H1 (cell line): ENCODE data around the gene C3orf22. TPM values are rescaled to one million over a fixed set of nuclear protein-coding genes. Genes with fewer than 3 reads are reported as not detected.
A peak's percentile ranks its signal among the peaks of the same experiment; 100 is the strongest.

ENCODE experiments used
- CTCF ChIA-PET: fragments of 300-600 bp; sonication (Branson Sonifier 250); formaldehyde crosslinking; loops from one replicate; lab custom pipeline; 2021; ENCODE audit not compliant: partially characterized antibody; lab: Charles Lee
- POLR2A ChIA-PET: fragments of 300-600 bp; sonication (Branson Sonifier 250); formaldehyde crosslinking; loops from one replicate; lab custom pipeline; 2021; ENCODE audit warnings: inconsistent platforms; ENCODE audit not compliant: partially characterized antibody; lab: Charles Lee
- DNase-seq, 2 experiments: peaks; one replicate each; pipeline versions ENCODE4 v3.0.0 to v3.0.0-alpha.2; 2010 to 2022; ENCODE audit warnings: low spot score in 2 of 2, low read depth in 1 of 2, mixed read lengths in 1 of 2
- FAIRE-seq: peaks from 2 replicates; lab custom pipeline; 2011; peaks lifted over from hg19 to GRCh38; lab: Jason Lieb, UNC
- H2AFZ ChIP-seq: 2 replicates; pipeline ENCODE4 v1.8.1; 2012; ENCODE audit warnings: low read length, inconsistent platforms
- H2AK5ac ChIP-seq: 2 replicates; pipeline ENCODE4 v1.6.1; 2013; ENCODE audit warnings: low read depth, low read length
- H2BK120ac ChIP-seq: replicated peaks from 2 replicates; pipeline ENCODE3; 2013; ENCODE audit warnings: low read depth, low read length, inconsistent platforms
- H2BK12ac ChIP-seq: 2 replicates; pipeline ENCODE4 v1.6.1; 2013; ENCODE audit warnings: low read depth, low read length
- H2BK15ac ChIP-seq: 2 replicates; pipeline ENCODE4 v1.6.1; 2013; ENCODE audit warnings: low read length
- H2BK20ac ChIP-seq: 2 replicates; pipeline ENCODE4 v1.6.1; 2013; ENCODE audit warnings: low read length
- H2BK5ac ChIP-seq: 2 replicates; pipeline ENCODE4 v1.6.1; 2013; ENCODE audit warnings: low read depth, low read length
- H3K14ac ChIP-seq: 2 replicates; pipeline ENCODE4 v1.6.1; 2013; ENCODE audit warnings: inconsistent platforms; ENCODE audit not compliant: insufficient read length
- H3K18ac ChIP-seq: 2 replicates; pipeline ENCODE4 v1.6.1; 2013; ENCODE audit warnings: low read length; ENCODE audit errors: extremely low read depth
- H3K23ac ChIP-seq: 2 replicates; pipeline ENCODE4 v1.6.1; 2013; ENCODE audit warnings: inconsistent platforms; ENCODE audit not compliant: insufficient read length
- H3K23me2 ChIP-seq: 2 replicates; pipeline ENCODE4 v1.6.1; 2013; ENCODE audit warnings: low read depth, low read length
- H3K27ac ChIP-seq: 2 replicates; pipeline ENCODE4 v1.6.1; 2011; ENCODE audit warnings: low read depth, low read length, inconsistent platforms
- H3K27me3 ChIP-seq, 4 experiments: replicated peaks in 1 of 4; 1 replicate in 1 of 4; 2 replicates in 3 of 4; pipeline versions ENCODE4 v1.6.1 to v1.8.1; 2011 to 2013; ENCODE audit warnings: low read length in 3 of 4, mild to moderate bottlenecking in 3 of 4, inconsistent platforms in 2 of 4, mixed read lengths in 2 of 4, moderate library complexity in 1 of 4; ENCODE audit not compliant: control insufficient read depth in 3 of 4, insufficient read depth in 3 of 4; ENCODE audit errors: extremely low read depth in 1 of 4
- H3K36me3 ChIP-seq, 4 experiments: 2 replicates each; pipeline versions ENCODE4 v1.6.1 to v1.8.1; 2011 to 2013; ENCODE audit warnings: mild to moderate bottlenecking in 4 of 4, low read length in 3 of 4, moderate library complexity in 2 of 4, control low read depth in 1 of 4, inconsistent platforms in 1 of 4; ENCODE audit not compliant: insufficient read depth in 4 of 4, control insufficient read depth in 2 of 4
- H3K4ac ChIP-seq: replicated peaks from 2 replicates; pipeline ENCODE3; 2013; ENCODE audit warnings: low read length, low read depth, mixed read lengths, inconsistent platforms; ENCODE audit not compliant: insufficient read length
- H3K4me1 ChIP-seq, 4 experiments: replicated peaks in 1 of 4; 1 replicate in 1 of 4; 2 replicates in 3 of 4; pipeline versions ENCODE4 v1.6.1 to v1.8.1; 2011 to 2013; ENCODE audit warnings: low read length in 3 of 4, inconsistent platforms in 2 of 4, mixed read lengths in 1 of 4; ENCODE audit not compliant: insufficient read depth in 4 of 4, control insufficient read depth in 3 of 4
- H3K4me2 ChIP-seq, 2 experiments: 2 replicates each; pipeline versions ENCODE4 v1.6.1 to v1.8.1; 2011 to 2013; ENCODE audit warnings: low read depth in 2 of 2, low read length in 2 of 2, control low read depth in 1 of 2, inconsistent platforms in 1 of 2, mild to moderate bottlenecking in 1 of 2; ENCODE audit not compliant: insufficient read depth in 1 of 2
- H3K4me3 ChIP-seq, 4 experiments: fragments of 200-600, 300-600 bp in 1 of 4; sonication (generic), shearing (Covaris generic), sonication (Bioruptor Twin) in 1 of 4; 2 replicates each; pipeline versions ENCODE4 v1.5.1 to v1.8.1; 2011 to 2016; ENCODE audit warnings: low read length in 4 of 4, low read depth in 3 of 4, control low read depth in 2 of 4, inconsistent platforms in 2 of 4, mild to moderate bottlenecking in 2 of 4, mixed read lengths in 1 of 4, moderate library complexity in 1 of 4; ENCODE audit not compliant: insufficient read depth in 2 of 4; ENCODE audit errors: extremely low read depth in 1 of 4
- H3K56ac ChIP-seq: replicated peaks from 2 replicates; pipeline ENCODE3; 2013; ENCODE audit warnings: low read depth, mild to moderate bottlenecking, mixed read lengths, low read length, inconsistent platforms; ENCODE audit not compliant: insufficient read length
- H3K79me1 ChIP-seq: 2 replicates; pipeline ENCODE4 v1.6.1; 2013; ENCODE audit warnings: low read depth, low read length, control low read depth
- H3K79me2 ChIP-seq, 2 experiments: 2 replicates each; pipeline versions ENCODE4 v1.6.1 to v1.8.1; 2012 to 2013; ENCODE audit warnings: low read length in 2 of 2, mild to moderate bottlenecking in 2 of 2, inconsistent platforms in 1 of 2; ENCODE audit not compliant: insufficient read depth in 2 of 2, control insufficient read depth in 1 of 2
- H3K9ac ChIP-seq, 4 experiments: replicated peaks in 1 of 4; 1 replicate in 1 of 4; 2 replicates in 3 of 4; pipeline versions ENCODE4 v1.6.1 to v1.8.1; 2011 to 2013; ENCODE audit warnings: low read depth in 3 of 4, low read length in 3 of 4, control low read depth in 2 of 4, mild to moderate bottlenecking in 2 of 4, moderate library complexity in 2 of 4, inconsistent platforms in 1 of 4; ENCODE audit errors: extremely low read depth in 1 of 4
- H3K9me3 ChIP-seq, 2 experiments: 2 replicates each; pipeline versions ENCODE4 v1.6.1 to v1.8.1; 2012 to 2013; ENCODE audit warnings: mild to moderate bottlenecking in 2 of 2, moderate library complexity in 2 of 2, control low read depth in 1 of 2, inconsistent platforms in 1 of 2, low read depth in 1 of 2, low read length in 1 of 2, mixed read lengths in 1 of 2; ENCODE audit not compliant: insufficient read depth in 2 of 2
- H4K20me1 ChIP-seq, 2 experiments: replicated peaks in 1 of 2; 2 replicates each; pipeline versions ENCODE3 to v1.8.1; 2011 to 2013; ENCODE audit warnings: inconsistent platforms in 2 of 2, low read length in 2 of 2, mild to moderate bottlenecking in 1 of 2; ENCODE audit not compliant: insufficient read depth in 2 of 2, control insufficient read depth in 1 of 2
- H4K5ac ChIP-seq: 2 replicates; pipeline ENCODE4 v1.6.1; 2013; ENCODE audit warnings: low read length, low read depth, mixed read lengths, inconsistent platforms; ENCODE audit not compliant: insufficient read length
- H4K8ac ChIP-seq: 2 replicates; pipeline ENCODE4 v1.8.0; 2013; ENCODE audit warnings: mild to moderate bottlenecking, moderate library complexity, low read length, inconsistent platforms; ENCODE audit not compliant: insufficient read depth; ENCODE audit errors: extremely low read depth
- H4K91ac ChIP-seq: replicated peaks from 2 replicates; pipeline ENCODE3; 2013; ENCODE audit warnings: low read length, mixed read lengths, inconsistent platforms; ENCODE audit not compliant: insufficient read length
- CHD1 ChIP-seq: IDR thresholded peaks from 2 replicates; pipeline ENCODE4 v1.6.1; 2012; ENCODE audit warnings: low read depth, low read length, improper control_type of control experiment
- HDAC6 ChIP-seq: IDR thresholded peaks from one replicate; pipeline ENCODE4 v1.7.1; 2012; ENCODE audit warnings: low read depth, mild to moderate bottlenecking, inconsistent platforms, low read length, moderate library complexity
- NANOG ChIP-seq: IDR thresholded peaks from 2 replicates; pipeline ENCODE4 v1.6.1; 2011; ENCODE audit warnings: low read length, low read depth, mild to moderate bottlenecking, inconsistent platforms; ENCODE audit not compliant: insufficient read depth, poor library complexity, severe bottlenecking
- SP4 ChIP-seq: IDR thresholded peaks from 2 replicates; pipeline ENCODE4 v1.6.1; 2012; ENCODE audit warnings: low read length, inconsistent platforms
- WGBS, 2 experiments: shearing (Covaris generic) in 1 of 2; methylation state at CpG; one replicate each; pipeline versions ENCODE4 v1.1.6 to v1.1.7; 2013 to 2015; ENCODE audit warnings: low lambda C conversion rate in 2 of 2, mixed read lengths in 2 of 2, inconsistent platforms in 1 of 2, low coverage in 1 of 2, missing lambda C conversion rate in 1 of 2; ENCODE audit not compliant: insufficient replicate concordance in 2 of 2, insufficient coverage in 1 of 2, insufficient read length in 1 of 2; ENCODE audit errors: extremely low coverage in 1 of 2, missing lambda C conversion rate in 1 of 2; 5-methylcytosine and 5-hydroxymethylcytosine counted together
- polyA plus RNA-seq, 7 experiments: library from polyadenylated mRNA; depleted of rRNA in 3 of 7; stranded (reverse) in 5 of 7; unstranded in 2 of 7; fragments of >200 nt in 5 of 7; fragments of 200-250 nt in 2 of 7; gene quantifications; 1 replicate in 5 of 7; 2 replicates in 1 of 7; 4 replicates in 1 of 7; pipeline versions ENCODE4 v1.2.1 to v1.2.3, GENCODE V29; 2011 to 2013; ENCODE audit warnings: missing spikeins in 2 of 7, mixed read lengths in 2 of 7
- total RNA-seq: library from RNA; stranded (reverse); fragmentation: NEBNext Ultra II Directional; extraction: Animal tissue kit (Norgen Biotek cat#: 25700); gene quantifications from 2 replicates; pipeline ENCODE4 v1.2.1, GENCODE V29; 2021

C3orf22 gene
- total and polyA plus RNA-seq, 2 of the 8 experiments (the other 6 are each of a cell fraction or from before 2014, with no cell fraction given) = not detected

DNA sequence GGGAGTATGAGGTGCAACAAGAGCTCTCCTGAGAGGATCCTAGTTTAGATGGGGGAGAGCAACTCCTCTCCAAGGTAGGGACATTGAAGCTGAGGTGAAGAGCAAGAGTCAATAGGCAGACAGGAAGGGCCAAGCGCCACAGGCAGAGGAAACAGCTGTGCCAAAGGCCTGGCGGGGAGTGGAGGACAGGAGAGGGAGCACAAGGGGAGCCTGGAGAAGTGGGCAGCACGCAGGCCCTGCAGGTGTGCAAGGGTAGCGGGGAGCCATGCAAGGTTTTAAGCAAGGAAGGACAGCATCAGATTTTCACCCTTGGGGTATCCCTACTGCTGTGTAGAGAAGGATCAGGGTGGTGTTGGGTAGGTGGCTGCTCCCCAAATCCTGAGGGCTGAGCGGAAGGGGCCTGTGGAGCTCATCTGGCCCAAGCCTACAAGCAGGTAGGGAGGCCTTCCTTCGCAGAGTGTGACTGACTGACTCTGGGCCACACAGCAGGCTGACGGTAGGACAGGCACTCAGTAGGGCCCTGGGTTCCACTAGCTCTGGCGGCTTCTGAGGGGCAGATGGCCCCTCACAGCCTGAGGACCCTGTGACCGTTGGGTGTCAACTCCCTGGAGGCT lies 21.5 kb downstream of the C3orf22 start:
- peaks cover 0 to 5% (median 2%) of the 10 kb centered on the region in 4 experiments; a peak in 1 of 7 replicates for H3K27me3 ChIP-seq
- no peaks in the 10 kb centered on the region for H3K79me2 ChIP-seq
- H4K91ac ChIP-seq = no peak overlapping the region
- no peak overlapping the region for H4K5ac ChIP-seq
- no peaks in the 10 kb centered on the region; a peak in 1 of 8 replicates for H3K36me3 ChIP-seq
- no peak overlapping the region for H3K23ac ChIP-seq
- no peak overlapping the region for H3K4me3 ChIP-seq
- H2AFZ ChIP-seq = no peak overlapping the region
- TF ChIP-seq SP4 (no peak), CHD1 (no peak), HDAC6 (no peak), NANOG (no peak)
- TF ChIP-seq, all 59 proteins: peak for 0
- H4K20me1 ChIP-seq = peaks cover 0 to 5% of the 10 kb centered on the region in 2 experiments
- ChIA-PET CTCF (interaction anchor here (0.7 to 1.9 kb wide), 10 partner anchors 12 to 1015 kb away, joined by 3 to 11 read pairs (median 4); partner anchors contain the start of gene CHST13), POLR2A (interaction anchor here (0.7 kb wide), 1 partner anchor 74 kb away, joined by 3 read pairs; no protein-coding TSS in a partner anchor)
- H3K27ac ChIP-seq = no peak overlapping the region
- FAIRE-seq (no peak), DNase-seq (no peak)
- no peak overlapping the region for H2AK5ac ChIP-seq
- no peaks in the 10 kb centered on the region for H3K4me1 ChIP-seq
- H3K14ac ChIP-seq = no peak overlapping the region
- H3K79me1 ChIP-seq = no peaks in the 10 kb centered on the region
- no peaks in the 10 kb centered on the region for H3K9me3 ChIP-seq
- H2BK120ac ChIP-seq = no peak overlapping the region
- H2BK12ac ChIP-seq = no peak overlapping the region
- H3K9ac ChIP-seq = no peak overlapping the region
- no peak overlapping the region for H2BK15ac ChIP-seq
- 88% methylated on average over 8 of the region's 9 CpGs; no CpG with 5 or more reads in 1 of the 2 experiments for WGBS, 2 experiments
- H2BK20ac ChIP-seq = no peak overlapping the region
- no peak overlapping the region for H3K56ac ChIP-seq
- no peak overlapping the region for H3K18ac ChIP-seq
- H4K8ac ChIP-seq = peak overlapping the region; percentile 64; the same call in 1 of the 2 replicates
- no peak overlapping the region for H2BK5ac ChIP-seq
- no peak overlapping the region for H3K4me2 ChIP-seq
- H3K23me2 ChIP-seq = peaks cover 7% of the 10 kb centered on the region; the same call in 1 of the 2 replicates
- H3K4ac ChIP-seq = no peak overlapping the region
